Activated CD8-positive, alpha-beta memory T cell treated with anti-CD3 and anti-CD28 coated beads for 4 hours (primary cell): ENCODE data around the gene LIG1.
"Not testable (repeated sequence)": the region's sequence is repeated elsewhere in the genome, so short reads cannot be mapped to it uniquely, and the experiment has no call there.

Source experiments
- DNase-seq, 2 donors: peaks; one replicate each; pipeline ENCODE4 v3.0.0-alpha.2; 2020; ENCODE audit warnings: low read depth in 2 of 2

Gene LIG1

DNA sequence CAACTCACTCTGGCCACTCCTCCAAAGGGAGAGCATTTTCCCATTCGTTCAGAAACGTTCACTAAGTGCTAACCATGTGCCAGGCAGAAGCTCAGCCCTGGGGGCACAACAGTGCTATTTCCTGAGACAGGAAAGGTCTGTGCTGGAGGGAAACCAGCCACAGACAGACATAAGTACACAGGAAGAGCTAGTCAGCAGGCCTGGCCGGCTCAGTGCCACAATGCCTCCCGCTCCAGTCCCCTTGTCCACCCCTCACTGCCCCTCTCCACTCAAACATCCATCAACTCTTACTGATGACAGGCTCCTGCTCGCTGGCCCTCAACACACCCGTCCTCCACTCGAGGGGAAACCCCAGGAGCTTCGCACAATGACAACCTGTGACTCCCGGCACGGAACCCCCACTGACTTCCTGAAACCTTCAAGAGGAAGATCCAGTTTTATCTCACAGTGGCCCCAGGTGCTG is 48.2 kb downstream of the LIG1 start:
- DNase-seq, result no peak

DNA sequence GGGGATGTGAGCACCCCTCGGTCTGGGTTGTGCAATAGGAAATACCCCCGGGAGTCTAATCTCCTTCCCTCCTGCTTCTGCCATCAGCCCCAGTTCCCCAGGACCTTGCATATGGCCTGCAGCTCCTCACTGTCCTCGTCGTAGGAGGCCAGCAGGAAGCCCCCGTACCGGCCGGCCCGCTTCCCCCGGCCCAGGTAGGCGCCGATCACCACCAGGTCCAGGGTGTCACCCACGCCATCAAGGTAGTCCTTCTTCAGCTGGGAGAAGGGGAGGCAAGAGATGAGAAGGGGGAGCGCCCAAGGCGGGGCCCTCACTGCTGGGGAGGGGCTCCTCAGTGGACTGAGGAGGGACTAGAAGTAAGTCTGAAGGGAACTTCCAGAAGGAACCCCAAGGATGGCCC is 49.1 kb downstream of the LIG1 start:
- DNase-seq, result no peak

DNA sequence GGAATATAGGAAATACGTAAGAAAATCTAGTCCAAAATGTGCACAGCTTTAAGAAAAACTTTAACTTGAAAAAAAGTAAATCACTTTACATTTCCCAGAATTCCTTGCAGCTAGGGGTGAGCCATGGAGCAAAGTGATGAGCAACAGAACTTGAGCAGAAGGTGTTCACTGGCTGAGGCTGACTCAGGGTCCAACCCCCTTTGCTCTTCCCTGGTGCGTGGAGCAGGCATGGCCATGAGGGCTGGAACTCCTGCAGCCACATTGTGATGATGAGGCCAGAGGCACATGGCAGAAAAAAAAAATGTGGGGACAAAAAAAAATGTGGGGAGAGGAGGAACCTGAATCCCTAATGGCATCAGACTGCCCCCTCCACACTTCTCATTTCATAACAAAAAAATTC is 49.6 kb downstream of the LIG1 start:
- no peak for DNase-seq

DNA sequence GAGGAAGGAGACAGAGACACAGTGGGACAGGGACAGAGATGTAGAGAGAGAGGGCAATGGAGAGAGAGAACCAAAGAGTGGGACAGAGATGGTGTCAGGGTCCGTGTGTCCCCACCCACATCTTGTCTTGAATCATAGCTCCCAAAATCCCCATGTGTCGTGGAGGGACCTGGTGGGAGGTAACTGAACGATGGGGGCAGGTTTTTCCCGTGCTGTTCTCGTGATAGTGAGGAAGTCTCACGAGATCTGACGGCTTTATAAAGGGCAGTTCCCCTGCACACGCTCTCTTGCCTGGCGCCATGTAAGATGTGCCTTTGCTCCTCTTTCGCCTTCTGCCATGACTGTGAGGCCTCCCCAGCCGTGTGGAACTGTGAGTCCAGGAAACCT is 52.0 kb downstream of the LIG1 start:
- no peak for DNase-seq

DNA sequence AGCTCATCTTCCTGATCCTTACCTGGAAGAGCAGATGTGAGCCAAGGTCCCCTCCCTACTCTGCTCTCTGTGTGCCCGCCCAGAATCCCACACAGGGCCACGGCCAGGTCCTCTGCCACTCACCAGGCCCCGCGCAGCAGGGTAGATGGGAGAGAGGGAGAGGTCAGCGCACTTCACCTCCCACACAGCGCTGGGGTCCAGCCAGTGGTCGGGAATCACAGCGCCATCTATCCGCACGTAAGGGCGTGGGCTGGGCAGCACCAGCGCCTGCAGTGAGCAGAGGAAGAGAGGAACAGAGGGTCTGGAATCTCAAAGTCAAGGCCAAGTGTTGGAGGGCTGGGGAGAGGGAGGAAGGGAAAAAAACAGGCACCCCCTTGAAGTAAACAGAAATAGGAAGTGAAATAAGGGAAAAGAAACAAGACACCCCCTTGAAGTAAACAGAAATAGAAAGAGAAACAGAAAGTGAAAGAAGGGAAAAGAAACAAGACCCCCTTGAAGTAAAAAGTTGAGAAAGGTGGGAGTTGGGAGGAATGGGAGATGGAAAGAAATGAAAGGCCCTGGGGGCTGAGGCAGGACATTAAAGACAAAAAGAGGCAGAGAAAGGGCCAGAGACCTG is 52.5 kb downstream of the LIG1 start:
- DNase-seq, result no peak

DNA sequence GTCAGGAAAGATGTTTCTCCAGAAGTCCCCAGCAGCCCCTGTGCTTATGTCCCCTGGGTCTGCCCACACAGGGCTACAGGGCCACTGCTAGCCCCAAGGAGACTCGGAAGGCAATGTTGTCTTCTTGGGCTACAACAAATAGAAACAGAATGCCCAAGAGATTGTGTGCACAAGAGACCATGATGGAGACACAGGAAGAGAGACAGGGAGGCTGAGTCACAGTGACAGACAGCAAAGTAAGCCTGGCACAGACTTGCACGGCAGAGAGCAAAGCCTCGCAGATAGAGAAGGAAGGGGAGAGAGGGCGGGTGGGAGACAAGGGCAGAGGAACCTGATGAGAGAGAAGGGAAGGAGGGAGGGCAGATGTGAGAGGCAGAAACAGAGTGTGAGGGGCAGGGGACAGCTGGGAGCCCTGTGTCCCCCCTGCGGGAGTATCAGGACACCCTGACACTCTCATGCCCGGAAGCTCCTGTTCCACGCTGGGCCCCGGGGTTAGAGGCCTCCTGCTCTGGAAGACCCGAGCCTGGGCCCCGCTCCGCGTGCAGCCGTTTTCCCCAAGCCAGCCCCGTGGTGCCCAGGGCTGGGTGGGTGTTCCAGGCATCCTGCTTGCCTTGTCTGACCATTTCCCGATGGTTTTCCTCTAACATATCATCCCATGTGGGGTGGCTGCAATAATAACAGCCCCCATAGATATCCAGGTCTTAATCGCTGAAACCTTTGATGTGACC is 56.8 kb downstream of the LIG1 start:
- DNase-seq, result no peak

DNA sequence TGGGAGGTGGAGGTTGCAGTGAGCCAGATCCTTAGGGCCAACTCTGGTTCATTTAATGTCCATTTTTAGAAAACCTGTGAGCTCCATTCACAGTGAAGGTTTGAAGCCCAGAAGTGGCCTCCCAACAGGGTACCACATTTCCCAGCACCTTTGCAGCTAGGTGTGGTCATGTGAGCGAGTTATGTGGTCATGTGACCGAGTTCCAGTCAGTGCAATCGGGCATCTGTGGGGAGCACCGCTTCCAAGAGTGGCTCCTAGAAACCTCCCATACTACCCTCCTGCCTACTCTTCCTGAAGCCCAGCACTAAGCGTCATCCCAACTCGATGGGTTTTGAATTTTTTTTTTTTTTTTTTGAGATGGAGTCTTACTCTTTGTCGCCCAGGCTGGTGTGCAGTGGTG is 58.9 kb downstream of the LIG1 start:
- DNase-seq, result no peak

DNA sequence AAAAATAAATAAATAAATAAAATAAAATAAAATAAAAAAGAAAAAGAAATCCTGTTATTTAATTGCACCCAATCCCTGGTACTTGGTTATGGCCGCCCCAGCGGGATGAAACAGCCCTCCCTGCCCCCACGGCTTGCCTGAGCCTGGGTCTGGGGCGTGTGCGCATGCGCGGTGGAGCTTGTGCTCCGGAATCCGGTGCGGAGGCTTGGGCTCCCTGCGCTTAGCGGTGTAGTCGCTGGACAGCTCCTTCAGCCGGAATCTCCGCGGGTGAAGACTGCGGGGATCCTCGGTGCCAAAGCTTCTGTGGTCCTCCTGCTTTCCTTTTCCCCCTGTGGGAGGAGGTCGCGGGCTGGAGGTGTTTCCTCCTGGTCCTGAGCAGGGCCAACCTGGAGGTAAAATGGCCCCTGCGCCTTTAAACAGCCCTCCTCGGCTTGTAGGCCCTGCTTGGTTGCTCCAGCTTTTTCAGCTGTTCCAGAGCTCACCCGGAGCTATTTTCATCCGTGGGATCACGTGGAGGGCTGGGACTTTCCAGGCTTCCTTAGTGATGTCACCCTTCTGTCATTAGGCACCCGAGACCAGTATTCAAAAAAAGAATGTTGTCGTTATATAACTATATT is 59.7 kb downstream of the LIG1 start, which contains the start of gene PLA2G4C:
Gene PLA2G4C (minus strand): TSS at position 468 of the 617 bp plus-strand sequence. CDS start 4,288 bp downstream, outside the sequence.
- peak; percentile 58 to 68 for DNase-seq

DNA sequence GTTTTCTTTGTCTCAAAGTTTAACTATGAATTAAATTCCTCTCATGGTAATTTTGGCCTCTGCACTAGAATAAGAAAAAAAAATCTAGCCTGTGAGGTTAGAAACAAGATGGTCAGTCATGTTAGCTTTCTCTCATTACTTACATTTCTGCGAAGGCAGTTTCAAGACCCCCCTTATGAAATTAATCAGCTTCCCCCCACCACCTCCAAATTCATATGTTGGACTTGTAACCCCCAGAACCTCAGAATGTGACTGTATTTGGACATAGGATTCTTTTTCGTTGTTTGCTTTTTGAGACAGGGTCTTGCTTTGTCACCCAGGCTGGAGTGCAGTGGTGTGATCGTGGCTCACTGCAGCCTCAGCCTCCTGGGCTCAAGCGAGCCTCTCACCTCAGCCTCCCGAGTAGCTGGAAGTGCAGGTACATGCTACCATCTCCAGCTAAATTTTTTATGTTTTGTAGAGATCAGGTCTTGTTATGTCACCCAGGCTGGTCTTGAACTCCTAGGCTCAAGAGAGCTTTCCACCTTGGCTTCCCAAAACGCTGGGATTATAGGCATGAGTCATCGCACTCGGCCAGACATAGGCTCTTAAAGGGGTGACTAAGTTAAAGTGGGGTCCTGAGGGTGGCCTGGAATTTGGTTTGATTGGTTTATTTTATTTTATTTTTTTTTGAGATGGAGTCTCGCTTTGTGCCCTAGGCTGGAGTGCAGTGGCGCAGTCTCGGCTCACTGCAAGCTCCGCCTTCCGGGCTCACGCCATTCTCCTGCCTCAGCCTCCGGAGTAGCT is 61.0 kb downstream of the LIG1 start:
- DNase-seq, result no peak

DNA sequence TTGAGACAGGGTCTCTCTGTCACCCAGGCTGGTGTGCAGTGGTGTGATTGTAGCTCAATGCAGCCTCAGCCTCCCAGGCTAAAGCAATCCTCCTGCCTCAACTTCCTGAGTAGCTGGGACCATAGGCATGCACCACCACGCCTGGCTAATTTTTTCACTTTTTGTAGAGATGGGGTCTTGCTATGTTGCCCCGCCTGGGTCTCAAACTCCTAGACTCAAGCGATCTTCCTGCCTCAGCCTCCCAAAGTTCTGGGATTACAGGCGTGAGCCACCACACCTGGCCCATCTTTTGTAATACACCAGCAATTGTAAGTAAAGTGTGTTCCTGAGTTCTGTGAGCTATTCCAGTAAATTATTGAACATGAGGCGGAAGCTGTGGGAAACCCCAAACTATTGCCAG is 66.2 kb downstream of the LIG1 start:
- no peak for DNase-seq

DNA sequence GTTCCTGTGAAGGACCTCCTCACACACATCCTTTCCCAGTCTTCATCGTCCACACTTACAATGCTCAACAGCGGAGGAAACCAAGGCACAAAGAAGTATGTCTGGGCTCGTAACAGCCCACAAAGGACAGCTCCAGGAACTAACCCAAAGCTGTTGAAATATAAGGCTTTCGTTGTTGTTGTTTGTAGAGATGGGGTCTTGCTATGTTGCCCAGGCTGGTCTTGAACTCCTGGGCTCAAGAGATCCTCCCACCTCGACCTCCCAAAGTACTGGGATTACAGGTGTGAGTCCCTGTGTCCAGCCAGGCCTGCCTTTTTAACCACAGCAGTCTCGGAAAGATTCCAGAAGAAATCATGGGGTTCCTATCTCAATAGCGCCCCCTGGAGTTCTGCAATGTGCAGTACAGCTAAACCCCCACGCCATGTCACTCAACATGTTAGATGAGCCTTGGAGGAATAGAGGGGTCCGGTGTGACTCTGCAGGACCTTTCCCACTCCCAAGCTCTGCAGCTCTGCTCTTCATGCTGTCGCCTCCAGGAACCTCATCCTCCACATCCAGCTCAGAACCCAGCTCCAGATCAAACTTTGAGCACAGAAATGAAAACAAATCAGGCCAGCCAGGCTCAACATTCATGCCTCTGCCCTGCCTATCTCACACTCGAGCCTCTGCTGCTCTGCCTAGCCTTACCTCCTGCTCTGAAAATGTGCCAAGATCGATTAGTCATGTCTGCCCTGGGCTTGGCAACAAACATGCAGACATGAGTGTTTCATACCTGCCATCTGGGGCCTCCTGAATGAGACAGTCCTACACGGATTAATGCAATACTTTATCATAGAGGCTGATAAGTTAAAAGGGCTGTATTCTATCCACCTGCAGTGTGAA is 67.0 kb downstream of the LIG1 start:
- no peak for DNase-seq

DNA sequence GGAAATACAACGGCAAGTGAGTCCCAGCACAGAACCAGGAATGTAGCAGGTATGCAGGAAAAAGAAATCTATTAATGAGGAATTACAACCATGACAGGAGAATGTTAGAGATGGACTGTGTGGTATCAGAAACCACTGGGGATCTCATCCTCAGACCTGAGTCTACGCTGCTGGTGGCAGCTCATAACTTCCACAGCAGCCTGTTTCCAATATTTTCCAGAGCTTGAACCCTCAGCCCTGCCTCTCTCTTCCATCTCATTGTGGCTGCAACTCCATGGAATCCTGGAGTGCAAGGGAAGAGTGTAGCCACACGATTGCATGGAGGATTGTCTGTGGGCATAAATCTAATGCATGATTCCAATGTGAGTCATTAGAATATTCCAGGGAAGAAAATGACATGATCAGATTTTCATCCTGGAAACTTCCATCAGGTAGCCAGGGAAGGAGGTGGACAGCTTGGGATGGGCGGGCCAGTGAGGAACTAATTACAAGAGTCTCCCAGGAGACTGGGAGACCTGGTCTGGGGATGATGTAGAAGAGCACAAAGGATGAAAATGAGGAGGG is 74.5 kb downstream of the LIG1 start:
- DNase-seq, result no peak

DNA sequence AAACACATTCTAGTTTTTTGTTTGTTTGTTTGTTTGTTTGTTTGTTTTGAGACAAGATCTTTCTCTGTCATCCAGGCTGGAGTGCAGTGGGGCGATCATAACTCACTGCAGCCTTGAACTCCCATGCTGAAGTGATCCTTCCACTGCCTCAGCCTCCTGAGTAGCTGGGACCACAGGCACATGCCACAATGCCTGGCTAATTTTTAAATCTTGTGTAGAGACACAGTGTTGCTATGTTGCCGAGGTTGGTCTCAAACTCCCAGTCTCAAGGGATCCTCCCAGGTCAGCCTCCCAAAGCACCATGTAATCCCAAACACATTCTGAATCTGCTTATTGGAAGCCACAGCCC is 75.3 kb downstream of the LIG1 start:
- no peak for DNase-seq

DNA sequence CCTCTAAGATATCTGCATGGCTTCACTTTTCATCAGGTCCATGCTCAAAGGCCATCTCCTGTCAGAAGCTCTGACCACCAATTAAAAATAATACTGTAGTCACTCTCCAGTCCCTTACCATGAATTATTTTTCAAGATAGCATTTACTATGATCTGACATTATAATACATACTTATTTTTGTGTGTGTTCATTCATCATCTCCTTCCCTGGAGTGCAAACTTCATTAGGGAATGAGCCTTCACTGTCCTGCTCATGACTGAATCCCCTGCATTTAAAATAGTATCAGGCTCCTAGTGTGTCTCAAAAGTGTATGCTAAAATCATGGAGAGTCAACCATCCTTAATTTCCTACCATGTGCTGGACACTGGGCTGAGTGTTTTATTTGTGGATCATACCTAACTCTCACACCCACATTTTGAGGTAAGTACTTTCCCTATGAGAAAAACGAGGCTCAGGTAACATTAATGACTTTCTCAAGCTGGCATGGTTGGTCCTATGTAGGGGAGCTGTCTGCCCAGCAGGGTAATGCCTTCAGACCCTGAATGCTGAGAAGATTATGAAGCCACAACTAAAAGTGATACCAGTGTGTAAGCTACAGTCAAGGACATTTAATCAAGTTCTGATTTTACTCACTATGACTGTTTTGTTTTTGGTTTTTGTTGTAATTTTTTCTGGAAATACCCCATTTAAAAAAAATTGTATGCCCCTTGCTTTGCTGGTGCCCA is 75.9 kb downstream of the LIG1 start:
- no peak for DNase-seq

DNA sequence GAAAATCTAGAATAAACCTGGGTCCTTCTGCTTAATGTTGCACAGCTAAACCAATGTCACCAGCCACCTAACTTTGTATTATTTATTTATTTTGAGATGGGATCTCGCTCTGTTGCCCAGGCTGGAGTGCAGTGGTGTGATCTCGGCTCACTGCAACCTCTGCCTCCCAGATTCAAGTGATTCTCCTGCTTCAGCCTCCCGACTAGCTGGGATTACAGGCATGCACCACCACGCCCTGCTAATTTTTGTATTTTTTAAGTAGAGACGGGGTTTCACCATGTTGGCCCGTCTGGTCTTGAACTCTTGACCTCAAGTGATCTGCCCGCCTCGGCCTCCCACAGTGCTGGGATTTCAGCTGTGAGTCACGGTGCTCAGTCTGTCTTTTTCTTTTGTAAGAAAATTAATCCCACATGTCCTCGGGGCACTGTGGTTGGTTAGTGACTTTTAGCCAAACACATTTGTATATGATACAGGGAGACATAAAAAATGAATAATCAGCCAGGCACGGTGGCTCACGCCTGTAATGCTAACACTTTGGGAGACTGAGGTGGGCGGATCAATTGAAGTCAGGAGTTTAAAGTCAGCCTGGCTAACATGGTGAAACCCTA is 78.9 kb downstream of the LIG1 start:
- not testable (repeated sequence) for DNase-seq

DNA sequence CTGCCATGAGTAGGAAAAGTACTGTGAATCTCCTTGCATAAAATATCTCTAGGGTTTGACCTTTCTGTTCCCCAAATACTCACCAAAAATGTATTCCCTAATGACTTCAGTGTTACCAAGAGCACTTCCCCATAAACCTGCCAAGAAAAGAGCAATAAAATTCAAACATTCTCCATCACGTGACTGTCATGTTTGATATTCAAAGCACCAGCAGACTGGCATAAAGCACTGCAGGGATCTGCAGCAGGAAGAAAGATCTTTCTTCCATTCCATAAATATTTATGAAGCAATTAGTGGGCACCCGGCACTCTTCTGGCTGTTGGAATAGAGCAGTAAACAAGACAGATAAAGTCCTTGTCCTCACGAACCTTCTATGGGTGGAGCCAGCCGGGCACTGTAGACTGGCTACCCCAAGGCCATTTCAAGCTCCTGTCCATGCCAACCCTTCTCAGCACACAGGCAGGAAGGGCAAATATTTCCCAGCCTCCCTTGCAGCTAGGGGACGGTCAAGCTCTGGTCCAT is 79.8 kb downstream of the LIG1 start:
- DNase-seq, result no peak

DNA sequence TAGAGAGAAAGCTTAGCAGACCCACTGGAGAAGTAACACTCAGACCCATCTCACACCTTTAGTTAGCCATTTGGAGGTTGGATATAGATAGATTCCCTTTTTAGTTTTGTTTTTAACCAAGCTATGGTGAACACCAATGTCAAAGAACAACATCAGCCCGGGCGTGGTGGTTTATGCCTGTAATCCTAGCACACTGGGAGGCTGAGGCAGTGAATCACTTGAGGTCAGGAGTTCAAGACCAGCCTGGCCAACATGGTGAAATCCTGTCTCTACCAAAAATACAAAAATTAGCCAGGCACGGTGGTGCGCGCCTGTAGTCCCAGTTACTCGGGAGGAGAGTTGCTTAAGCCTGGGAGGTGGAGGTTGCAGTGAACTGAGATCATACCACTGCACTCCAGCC is 81.2 kb downstream of the LIG1 start:
- DNase-seq, result not testable (repeated sequence)

DNA sequence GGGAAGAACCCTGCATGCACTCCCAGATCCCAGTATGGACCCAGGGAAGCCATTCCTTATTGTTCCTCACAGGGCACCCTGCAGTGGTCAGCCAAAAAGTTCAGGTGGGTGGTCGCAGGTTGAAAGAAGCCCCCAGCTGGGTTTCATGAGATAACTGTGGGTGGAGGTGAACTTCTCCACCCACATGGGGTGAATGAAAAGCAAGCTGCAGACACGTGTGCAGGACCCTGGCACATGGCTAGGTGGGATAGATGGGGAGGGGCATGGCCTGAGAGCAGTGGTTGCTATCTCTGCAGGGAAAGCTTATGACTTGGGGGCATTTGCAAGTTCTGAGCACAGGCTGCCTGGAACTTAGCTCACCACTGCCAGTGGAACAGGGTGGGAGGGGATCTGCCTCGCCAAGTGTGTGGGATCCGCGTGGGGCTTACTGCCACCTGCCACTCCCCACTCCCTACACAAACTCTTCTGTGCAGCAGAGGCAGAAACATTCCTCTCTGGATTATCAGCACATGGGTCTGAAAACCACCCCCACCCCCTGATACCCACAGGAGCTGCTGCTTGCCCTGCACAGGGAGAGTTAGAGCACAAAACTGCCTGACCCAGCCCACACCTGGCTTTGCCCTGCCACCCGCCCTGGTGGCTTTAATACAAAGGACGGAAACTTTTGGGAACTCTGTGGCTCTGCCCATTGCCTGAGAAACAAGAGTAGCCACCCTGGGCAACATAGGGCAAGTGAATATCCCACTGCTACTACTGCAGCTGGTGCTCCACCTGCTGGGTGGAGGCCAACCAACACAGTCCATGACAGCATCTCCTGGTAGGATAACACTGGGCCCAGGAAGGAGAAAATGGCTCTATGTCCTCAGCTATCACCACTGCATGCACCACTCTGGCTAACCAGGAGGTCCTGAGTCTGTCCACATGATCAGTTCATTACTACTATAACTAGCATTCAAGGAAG is 84.0 kb downstream of the LIG1 start:
- DNase-seq, result no peak

DNA sequence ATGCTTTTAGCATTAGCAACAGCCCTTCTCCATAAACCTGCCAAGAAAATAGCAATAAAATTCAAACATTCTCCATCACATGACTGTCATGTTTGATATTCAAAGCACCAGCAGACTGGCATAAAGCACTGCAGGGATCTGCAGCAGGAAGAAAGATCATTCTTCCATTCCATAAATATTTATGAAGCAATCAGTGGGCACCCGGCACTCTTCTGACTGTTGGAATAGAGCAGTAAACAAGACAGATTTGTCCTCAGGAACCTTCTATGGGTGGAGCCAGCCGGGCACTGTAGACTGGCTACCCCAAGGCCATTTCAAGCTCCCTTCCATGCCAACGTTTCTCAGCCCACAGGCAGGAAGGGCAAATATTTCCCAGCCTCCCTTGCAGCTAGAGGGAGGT is 85.1 kb downstream of the LIG1 start:
- DNase-seq, result no peak
